ENCODE data around the gene RNU6-9. TPM values are rescaled to one million over a fixed set of nuclear protein-coding genes. Genes with fewer than 3 reads are reported as not detected.

RNU6-9 gene
- total and polyA plus RNA-seq, 2 of the 13 experiments (the other 11 are each of a cell fraction or from before 2014, with no cell fraction given): under 0.01 TPM; not detected in 1

GRCh38 chr19:867301-867793, 25.9 kb upstream of the RNU6-9 start:
- H3K4me3 ChIP-seq (replicated peaks in 1 of 3; ENCODE audit: insufficient read depth in 1 of 3, low read depth in 2 of 3, low read length in 3 of 3): no peak overlapping the region
- H3K9me3 ChIP-seq (ENCODE audit: low read length): no peaks in the 10 kb centered on the region
- H3K27ac ChIP-seq (ENCODE audit: extremely low read length, insufficient read depth, low read length): no peak overlapping the region
- intact Hi-C loops (cut with micrococcal nuclease; ENCODE audit: unreplicated experiment) (no loop called here), in situ Hi-C loops (cut with HindIII; ENCODE audit: extremely low pct_ligation_motif_present, low pct_unique_long_range_greater_than_20kb) (loop anchor here (10.0 kb wide), 1 partner anchor 117 kb away; the partner anchor contains the start of gene WDR18)
- no peaks in the 10 kb centered on the region for H3K4me1 ChIP-seq (ENCODE audit: insufficient read depth, low read length)
- ATAC-seq (no peak), FAIRE-seq (no peak), DNase-seq (ENCODE audit: low spot score) (no peak)
- no peak overlapping the region for H2AFZ ChIP-seq (ENCODE audit: low read length)
- WGBS (ENCODE audit: low lambda C conversion rate): 91% methylated on average over 7 of the region's 16 CpGs
- POLR2A ChIA-PET: interaction anchor here (1.4 kb wide), 1 partner anchor 25 kb away, joined by 3 read pairs; the partner anchor contains the start of gene MED16
- H3K9ac ChIP-seq (ENCODE audit: insufficient read depth, low read depth, low read length): no peak overlapping the region
- peaks cover 3 to 12% of the 10 kb centered on the region in 2 experiments; a peak in 2 of 5 replicates for H3K36me3 ChIP-seq (replicated peaks in 1 of 2; ENCODE audit: control insufficient read depth in 1 of 2, insufficient read depth in 2 of 2, low read length in 2 of 2)
- no peaks in the 10 kb centered on the region for H4K20me1 ChIP-seq (ENCODE audit: insufficient read depth, low read length)
- H3K27me3 ChIP-seq (ENCODE audit: control insufficient read depth in 1 of 2, insufficient read depth in 2 of 2, low read length in 2 of 2): no peaks in the 10 kb centered on the region
- BruUV-seq (replicated peaks): no TSS peak
- TF ChIP-seq GPN1 (CRISPR knock-in tag; IDR thresholded peaks at IDR 0.05; ENCODE audit: borderline replicate concordance): no peak
- no peak for TF ChIP-seq MEIS1 (CRISPR knock-in tag; IDR thresholded peaks at IDR 0.05; ENCODE audit: borderline replicate concordance)
- no peak for TF ChIP-seq ZNF225 (CRISPR knock-in tag; IDR thresholded peaks at IDR 0.05)
- peak; percentile 35 for TF ChIP-seq SRSF1 (optimal IDR thresholded peaks at IDR 0.05; ENCODE audit: low read depth, low read length)
- TF ChIP-seq AGO1 (IDR thresholded peaks at IDR 0.05; ENCODE audit: low read depth, low read length, poor library complexity, severe bottlenecking): peak; percentile 4
- TF ChIP-seq, protein P1, sequence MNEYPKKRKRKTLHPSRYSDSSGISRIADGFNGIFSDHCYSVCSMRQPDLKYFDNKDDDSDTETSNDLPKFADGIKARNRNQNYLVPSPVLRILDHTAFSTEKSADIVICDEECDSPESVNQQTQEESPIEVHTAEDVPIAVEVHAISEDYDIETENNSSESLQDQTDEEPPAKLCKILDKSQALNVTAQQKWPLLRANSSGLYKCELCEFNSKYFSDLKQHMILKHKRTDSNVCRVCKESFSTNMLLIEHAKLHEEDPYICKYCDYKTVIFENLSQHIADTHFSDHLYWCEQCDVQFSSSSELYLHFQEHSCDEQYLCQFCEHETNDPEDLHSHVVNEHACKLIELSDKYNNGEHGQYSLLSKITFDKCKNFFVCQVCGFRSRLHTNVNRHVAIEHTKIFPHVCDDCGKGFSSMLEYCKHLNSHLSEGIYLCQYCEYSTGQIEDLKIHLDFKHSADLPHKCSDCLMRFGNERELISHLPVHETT (CRISPR knock-in tag; conservative IDR thresholded peaks at IDR 0.05): no peak
- TF ChIP-seq ZBTB37 (CRISPR knock-in tag; IDR thresholded peaks at IDR 0.05): no peak
- H3K4me2 ChIP-seq (ENCODE audit: low read depth, low read length): no peak overlapping the region
- CTCF ChIA-PET (ENCODE audit: low intra/inter-chr PET ratio, low total read pairs): no interaction called here
- no peaks in the 10 kb centered on the region for H3K79me2 ChIP-seq (ENCODE audit: insufficient read depth, low read length)

Measured in HepG2 (cell line).